RCC 7860 (cell line): ENCODE measurements around the gene TRAM2.

Experiments used
- DNase-seq: peaks from one replicate; pipeline ENCODE4 v3.0.0-alpha.2; 2015; ENCODE audit warnings: low spot score
- FAIRE-seq: peaks from 2 replicates; lab custom pipeline; 2012; peaks lifted over from hg19 to GRCh38; lab: Jason Lieb, UNC

Gene TRAM2

DNA sequence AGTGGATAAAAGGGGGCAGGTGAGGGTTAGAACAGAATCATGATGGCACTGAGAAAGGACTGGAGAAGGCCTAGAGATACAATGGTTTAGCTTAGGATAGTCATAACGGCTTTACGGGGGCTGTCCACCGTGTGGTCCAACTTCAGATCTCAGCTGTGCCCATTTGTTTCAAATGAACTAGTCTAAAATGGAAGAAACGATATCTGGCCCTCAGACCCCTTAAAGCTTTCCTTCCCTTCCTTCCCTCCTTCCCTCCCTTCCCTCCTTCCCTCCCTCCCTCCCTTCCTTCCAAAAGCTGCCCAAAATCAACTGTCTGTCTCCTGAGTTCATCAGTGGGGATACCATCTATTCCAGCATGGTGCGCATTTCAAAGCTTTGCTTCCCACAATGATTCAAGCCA lies 27.9 kb downstream of the TRAM2 start:
- no peak for DNase-seq
- no peak for FAIRE-seq

- DNase-seq (no peak), FAIRE-seq (no peak)
These were observed 28.5 kb downstream of the TRAM2 start for GRCh38 chr6:52548353-52548713.

DNA sequence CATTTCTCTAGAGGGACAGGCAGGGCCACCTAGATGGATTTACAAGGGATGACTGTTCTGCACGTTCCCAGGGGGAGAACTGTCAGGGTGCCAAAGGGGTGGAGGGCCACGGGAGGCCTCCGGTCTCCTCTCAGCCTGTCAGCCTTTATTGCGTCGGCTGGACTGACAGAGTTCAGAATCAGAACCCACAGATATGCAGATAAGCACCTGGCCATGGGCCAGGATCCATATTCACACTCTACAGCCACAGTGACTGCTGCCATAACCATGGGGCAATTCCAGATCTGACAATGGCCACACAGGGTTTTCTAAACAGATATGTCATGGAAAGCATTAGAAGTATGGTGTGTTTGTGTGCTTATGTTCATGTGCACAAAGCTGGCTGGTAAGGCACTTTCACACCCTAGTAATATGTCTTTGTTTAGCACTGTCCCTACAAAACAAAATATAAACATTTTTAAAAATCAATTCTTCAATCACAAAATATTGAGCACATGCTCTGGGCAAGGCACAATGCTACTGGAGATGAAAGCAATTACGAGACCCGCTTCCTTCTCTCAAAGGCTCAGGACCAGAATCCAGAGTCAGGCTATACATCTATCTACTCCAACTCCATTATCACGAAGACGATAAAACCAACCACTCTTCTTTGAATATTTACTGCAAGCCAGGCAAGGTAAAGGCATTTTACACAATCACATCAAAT lies 29.1 kb downstream of the TRAM2 start:
- DNase-seq (no peak), FAIRE-seq (no peak)

DNA sequence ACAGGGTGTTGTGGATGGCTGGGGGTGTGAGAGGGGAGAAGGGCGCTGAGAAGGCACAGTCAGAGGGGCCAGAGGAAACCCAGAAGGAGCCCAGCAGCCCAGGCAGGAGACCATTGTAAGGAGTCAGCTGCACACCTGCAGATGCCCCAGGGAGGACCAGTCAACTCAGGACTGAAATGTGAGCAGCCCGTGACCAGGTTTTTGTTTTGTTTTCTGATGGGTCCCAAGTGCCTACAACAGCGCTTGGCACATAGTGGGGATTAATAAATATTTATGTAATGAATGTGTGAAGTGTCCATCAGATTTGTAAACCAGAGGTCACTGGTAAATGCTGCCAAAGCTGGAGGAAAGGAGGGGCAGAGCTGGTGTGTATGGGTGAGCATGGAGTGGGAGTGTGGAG lies 30.2 kb downstream of the TRAM2 start:
- DNase-seq (no peak), FAIRE-seq (no peak)

DNA sequence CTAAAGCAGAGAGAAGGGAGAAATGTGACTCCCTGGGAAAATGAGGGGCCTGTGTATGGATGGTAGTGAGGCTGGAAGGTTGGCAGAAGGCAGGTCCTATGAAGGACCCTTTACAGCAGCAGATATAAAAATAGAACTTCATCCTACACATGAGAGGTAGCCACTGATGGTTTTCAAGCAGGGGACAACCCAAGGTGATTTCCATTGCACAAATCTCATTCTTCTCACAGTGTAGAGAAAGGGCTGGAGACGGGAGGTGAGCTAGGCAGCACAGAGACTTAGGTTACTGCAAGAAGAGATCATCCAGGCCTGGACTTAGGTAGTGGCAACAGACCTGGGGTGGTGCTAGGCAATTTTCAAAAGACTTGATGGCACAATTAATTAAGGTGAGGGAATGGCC lies 30.7 kb downstream of the TRAM2 start:
- DNase-seq (no peak), FAIRE-seq (no peak)

DNA sequence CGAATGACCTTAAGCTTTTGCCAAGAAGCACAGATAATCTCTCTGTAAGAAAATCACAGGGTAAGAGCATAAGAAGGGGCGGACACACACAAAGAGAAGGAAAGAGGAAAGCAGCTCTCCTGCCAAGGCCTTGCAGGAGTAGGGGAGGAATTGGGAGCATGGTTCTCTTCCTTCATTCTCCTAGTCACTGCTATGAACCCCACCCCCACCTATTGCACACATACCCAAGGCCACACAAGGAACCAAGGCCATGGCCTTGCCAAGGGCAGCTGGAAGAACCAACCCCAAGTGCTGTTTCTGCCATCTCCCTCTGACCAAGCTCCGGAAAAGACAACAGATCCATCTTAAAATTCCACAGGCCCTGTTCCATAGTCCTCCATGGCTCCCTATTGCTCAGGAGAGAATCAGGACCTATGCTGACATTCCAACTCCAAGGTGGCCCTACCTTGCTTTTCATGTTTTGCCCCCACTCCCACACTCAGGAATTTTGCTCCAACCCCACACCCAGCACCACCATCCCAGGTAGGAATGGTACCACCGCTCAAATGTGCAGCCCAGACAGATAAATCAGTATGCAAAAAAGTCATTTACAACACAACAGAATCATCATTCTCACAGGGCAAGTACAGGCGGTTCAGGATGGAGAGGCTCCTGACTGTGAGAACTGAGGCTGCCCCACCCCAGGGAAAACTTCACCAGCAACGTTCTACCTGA lies 31.3 kb downstream of the TRAM2 start:
- FAIRE-seq = no peak
- DNase-seq = no peak

- FAIRE-seq = no peak
These were observed 32.1 kb downstream of the TRAM2 start for GRCh38 chr6:52544602-52545405.

DNA sequence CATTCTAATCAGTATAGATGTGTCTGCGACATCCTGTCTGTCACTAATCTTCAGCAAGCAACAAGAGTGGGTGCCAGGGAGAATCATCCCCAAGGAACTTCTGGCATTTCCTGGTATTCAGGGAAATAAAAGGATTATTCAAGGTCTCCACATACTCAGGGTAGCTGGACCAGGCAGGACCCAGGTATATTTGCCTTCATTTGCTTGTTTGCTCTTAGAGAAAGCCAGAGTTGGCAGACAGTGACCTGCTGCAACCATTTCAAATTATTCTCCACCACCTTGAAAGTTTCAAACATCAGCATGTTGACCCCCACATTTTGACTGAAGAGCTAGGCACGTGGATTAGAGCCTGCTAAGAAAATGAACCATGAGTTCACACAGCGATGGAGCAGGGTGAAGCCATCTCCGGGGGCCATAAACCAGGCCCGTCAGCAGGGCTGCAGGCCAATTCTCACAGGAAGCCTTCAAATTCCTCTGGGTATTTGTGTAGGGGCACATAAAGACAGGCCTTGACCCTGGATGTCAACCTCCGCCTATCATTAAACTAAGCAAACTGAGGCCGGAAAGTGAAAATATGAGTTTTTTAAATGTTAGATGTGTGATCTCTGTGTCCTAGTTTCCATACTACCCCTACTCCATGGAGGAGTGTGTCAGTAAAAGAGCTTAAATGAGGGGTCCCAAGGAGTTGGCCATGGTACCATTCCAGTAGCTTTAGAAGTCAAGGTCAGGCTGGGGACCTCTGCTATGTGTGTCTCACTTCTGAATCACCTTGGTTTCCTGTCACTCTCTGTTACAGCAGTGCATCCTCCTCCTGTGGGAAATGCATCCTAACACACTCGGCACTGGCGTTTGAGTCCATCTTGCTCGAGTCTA lies 32.9 kb downstream of the TRAM2 start:
- peak; percentile 43 for DNase-seq
- no peak for FAIRE-seq

More at GRCh38 chr6:52544602-52545405, 32.1 kb downstream of the TRAM2 start:
- no peak for DNase-seq

GRCh38 chr6:52543262-52543661 lies 33.6 kb downstream of the TRAM2 start:
- no peak for DNase-seq

DNA sequence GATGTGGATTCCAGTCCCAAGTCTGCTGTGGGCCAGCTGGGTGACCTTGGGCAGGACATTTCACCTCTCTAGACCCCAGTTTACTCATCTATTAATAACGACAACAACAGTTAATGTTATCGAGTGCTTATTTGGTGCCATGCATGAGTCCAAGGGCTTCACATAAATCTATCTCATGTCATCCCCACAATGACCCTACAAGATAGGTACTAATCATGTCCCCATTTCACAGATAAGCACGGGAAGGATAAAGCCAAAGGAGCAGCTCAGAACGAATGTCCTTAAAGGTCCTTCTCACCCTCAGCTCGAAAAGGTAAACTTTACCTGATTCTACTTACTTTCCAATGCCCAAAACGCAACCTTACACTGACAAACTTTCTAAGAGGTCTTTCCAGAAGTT lies 35.7 kb downstream of the TRAM2 start:
- FAIRE-seq = no peak
- no peak for DNase-seq

More at GRCh38 chr6:52543262-52543661, 33.6 kb downstream of the TRAM2 start:
- FAIRE-seq = no peak

DNA sequence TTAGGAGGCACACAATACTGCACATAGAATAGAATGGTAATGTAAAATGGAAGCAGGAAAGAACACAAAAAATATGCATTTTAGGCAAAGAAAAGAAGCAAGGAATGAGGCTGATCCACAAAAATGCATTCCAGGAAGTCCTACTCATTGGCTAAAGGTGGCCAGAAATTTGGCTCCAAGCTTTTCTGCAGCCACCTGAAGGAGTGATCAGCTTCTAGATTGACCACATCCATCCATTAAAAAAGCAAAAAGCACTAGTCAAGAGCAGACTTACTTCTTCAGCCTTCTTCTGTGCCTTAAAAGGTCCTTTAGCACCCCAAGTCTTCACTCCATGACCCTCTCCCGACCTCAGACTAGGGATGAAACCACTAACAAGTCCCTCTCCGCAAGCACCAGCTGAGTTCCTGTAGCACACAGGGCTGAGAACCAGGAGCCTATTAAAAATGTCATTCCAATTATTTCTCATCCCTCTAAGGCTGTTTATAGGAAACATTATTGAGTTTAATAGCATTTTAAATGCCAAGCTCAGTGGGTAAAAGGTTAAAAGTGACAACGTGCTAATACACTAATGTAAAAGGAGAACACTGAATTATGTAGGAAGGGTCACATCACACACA lies 36.5 kb downstream of the TRAM2 start:
- FAIRE-seq (no peak), DNase-seq (no peak)

DNA sequence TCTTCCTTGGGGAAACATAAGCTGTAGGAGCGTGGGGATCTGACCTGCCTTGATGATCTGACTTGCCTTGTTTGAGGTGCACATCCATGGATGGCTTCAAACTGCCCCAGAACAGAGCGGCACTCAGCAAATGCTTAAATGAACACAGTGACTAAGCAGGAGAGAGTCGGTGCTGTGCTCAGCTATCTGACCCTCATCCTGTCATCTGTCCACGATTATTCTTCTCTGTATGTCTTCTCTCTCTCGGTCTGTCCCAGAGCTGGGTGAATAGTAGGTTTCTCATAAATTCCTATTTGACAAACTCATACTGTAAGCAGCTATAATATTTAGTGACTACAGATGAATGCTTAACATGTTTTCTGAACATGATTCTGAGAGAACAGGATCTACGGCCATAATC lies 37.3 kb downstream of the TRAM2 start:
- FAIRE-seq (no peak), DNase-seq (peak; percentile 51)

- FAIRE-seq (no peak), DNase-seq (peak; percentile 62)
These were observed 37.9 kb downstream of the TRAM2 start for GRCh38 chr6:52538901-52539354.

DNA sequence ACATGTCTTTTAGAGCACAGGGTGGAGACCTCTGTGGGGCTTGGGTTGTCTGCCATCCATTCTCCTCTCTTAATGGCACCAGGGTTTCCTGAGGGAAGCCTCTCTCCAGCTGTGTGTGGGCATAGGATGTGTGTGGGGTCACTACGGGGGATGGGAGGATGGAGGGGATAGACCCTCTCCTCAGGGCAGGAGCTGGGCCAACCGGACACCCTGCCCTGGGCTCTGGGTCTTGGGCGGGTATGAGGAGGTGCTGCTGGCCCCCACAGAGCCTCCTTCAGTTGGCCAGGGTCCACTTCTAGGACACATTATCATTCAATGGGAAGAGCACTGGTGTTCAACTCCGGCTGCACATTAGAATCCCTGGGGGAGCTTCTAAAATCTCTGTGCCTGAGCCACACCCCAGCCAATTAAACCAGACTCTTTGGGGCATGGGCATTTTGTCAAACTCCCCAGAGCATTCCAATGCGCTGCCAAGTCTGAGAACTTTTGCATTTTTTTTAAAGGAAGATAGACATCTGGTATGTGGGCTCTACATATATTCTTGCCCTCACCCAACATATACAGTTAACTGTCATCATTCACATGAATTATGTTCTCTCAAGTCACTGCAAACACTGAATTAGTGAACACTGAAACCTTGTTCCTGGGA lies 38.5 kb downstream of the TRAM2 start:
- DNase-seq = no peak
- no peak for FAIRE-seq

DNA sequence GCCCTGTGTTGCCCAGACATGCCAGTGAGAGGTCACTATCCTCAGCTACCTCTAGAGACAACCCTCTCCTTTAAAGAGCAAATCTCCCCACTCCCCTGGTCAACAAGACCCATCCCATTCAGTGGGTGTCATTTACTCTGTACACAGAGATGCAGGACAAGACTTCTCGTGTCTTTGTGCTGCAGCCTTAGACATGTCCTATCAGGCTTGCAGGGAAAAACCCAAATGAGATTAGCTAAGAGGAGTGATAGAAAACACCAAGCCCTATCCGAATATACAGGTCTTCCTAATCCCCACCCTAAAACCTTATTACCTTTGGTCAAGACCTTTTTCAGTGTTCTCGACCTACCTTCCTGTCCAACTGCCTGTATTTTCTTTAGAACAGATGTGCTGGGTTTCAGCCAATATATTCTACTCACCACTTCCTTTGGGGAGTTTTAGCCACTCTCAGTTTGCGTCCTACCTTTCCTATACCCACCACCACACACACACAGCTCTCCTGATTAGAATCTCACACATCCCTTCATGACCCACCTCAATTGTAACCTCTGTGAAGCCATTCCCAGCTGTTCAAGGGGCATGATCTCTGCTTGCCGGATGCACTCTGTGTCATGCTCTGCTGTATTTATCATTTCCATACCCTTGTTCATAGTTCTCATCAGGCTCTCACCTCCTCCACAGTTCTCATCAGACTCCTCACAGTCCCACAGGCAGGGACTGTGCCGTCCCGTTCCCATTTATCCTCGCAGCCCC lies 39.7 kb downstream of the TRAM2 start:
- DNase-seq (no peak), FAIRE-seq (no peak)

GRCh38 chr6:52536424-52536916 lies 40.4 kb downstream of the TRAM2 start:
- FAIRE-seq (no peak), DNase-seq (no peak)

DNA sequence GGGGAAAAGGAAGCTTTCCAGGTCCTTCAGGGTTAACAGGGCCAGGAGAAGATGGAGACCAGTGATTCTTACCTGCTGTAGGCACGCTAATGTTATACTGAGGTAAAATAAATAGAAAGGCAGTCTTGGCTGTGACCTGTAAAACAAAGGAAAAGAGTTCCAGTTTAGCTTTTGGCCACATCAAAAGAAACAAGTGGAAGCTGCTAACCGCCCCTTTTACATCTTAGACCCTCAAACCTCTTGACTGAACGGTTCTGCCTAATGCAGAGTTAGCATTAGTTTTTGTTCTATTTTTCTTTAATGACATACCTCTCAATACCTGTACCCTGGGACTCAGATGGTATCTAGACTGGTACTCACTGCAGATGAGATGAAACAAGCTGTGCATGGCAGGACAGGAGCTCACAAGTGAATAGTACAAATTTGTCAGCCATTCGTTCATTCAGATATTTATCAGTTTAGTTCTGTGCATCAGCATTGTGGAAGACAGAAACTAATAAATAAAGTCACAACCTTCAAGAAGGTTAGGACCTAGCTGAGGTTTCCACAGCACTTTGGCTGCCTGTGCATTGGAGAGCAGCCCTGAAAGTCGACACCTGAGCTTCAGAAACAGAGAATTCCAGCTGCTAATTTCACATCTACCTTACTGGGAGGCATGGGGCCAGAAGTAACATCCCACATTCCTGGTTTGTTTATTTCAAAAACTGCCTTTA lies 41.0 kb downstream of the TRAM2 start:
- no peak for DNase-seq
- FAIRE-seq = no peak

GRCh38 chr6:52534966-52535390 lies 41.9 kb downstream of the TRAM2 start:
- DNase-seq (peak; percentile 11), FAIRE-seq (no peak)
